ENCODE results near the gene KRTAP2-4. TPM values are rescaled to one million over a fixed set of nuclear protein-coding genes. Genes with fewer than 3 reads are reported as not detected.
"Not testable (repeated sequence)": the region's sequence is repeated elsewhere in the genome, so short reads cannot be mapped to it uniquely, and the experiment has no call there.

Gene KRTAP2-4
- total RNA-seq (not detected), polyA plus RNA-seq (not detected)

GRCh38 chr17:41065829-41066624 is at the start of gene KRTAP2-4:
TSS of gene KRTAP2-4 (minus strand) at chr17:41065879. CDS start at chr17:41065845, 34 bp downstream.
- no peaks in the 10 kb centered on the region for H3K36me3 ChIP-seq (ENCODE audit: control insufficient read depth, insufficient read depth, low read length)
- no peak within 1 kb of the TSS for H3K27ac Mint-ChIP-seq
- ATAC-seq (ENCODE audit: low read depth in 2 of 2) (no peak), DNase-seq (no peak)
- no peak within 1 kb of the TSS for H3K27ac ChIP-seq (ENCODE audit: insufficient read depth, low read length, poor library complexity, severe bottlenecking)
- H3K36me3 Mint-ChIP-seq: no peaks in the 10 kb centered on the region
- no peaks in the 10 kb centered on the region for H3K4me1 Mint-ChIP-seq
- no peak within 1 kb of the TSS for H3K4me3 Mint-ChIP-seq
- peaks cover 9% of the 10 kb centered on the region for H3K27me3 Mint-ChIP-seq
- H3K4me3 ChIP-seq (ENCODE audit: low read depth, low read length): no peak within 1 kb of the TSS
- H3K4me1 ChIP-seq (ENCODE audit: control insufficient read depth, insufficient read depth, low read length, poor library complexity, severe bottlenecking): no peaks in the 10 kb centered on the region
- H3K9me3 ChIP-seq (ENCODE audit: control insufficient read depth in 2 of 2, low read length in 2 of 2): no peaks in the 10 kb centered on the region
- H3K9me3 Mint-ChIP-seq: no peaks in the 10 kb centered on the region
- H3K27me3 ChIP-seq (ENCODE audit: control insufficient read depth, insufficient read depth, low read length): peaks cover 10% of the 10 kb centered on the region

- Mint-ChIP-seq H3K27ac (no peak overlapping the region), H3K9me3 (peaks cover 0 to 9% (median 2%) of the 10 kb centered on the region in 7 donors), H3K27me3 (peaks cover 16% of the 10 kb centered on the region), H3K4me1 (peaks cover 0 to 9% (median 0%) of the 10 kb centered on the region in 4 donors), H3K4me3 (no peak overlapping the region), H3K36me3 (no peaks in the 10 kb centered on the region)
- Histone ChIP-seq H3K9me3 (ENCODE audit: control insufficient read depth in 2 of 2, low read length in 2 of 2) (peaks cover 0 to 5% of the 10 kb centered on the region in 2 experiments), H3K27me3 (ENCODE audit: control insufficient read depth, insufficient read depth, low read length) (peaks cover 3% of the 10 kb centered on the region), H3K36me3 (ENCODE audit: control insufficient read depth, insufficient read depth, low read length) (no peaks in the 10 kb centered on the region), H3K4me1 (ENCODE audit: control insufficient read depth, insufficient read depth, low read length, poor library complexity, severe bottlenecking) (no peaks in the 10 kb centered on the region), H3K27ac (ENCODE audit: insufficient read depth, low read length, poor library complexity, severe bottlenecking) (no peak overlapping the region), H3K4me3 (ENCODE audit: low read depth, low read length) (no peak overlapping the region)
- ATAC-seq (ENCODE audit: low read depth in 2 of 2) (no peak), DNase-seq (no peak)
These were observed 45.6 kb upstream of the KRTAP2-4 start for GRCh38 chr17:41111151-41111885.

GRCh38 chr17:41108728-41109386 is 43.2 kb upstream of the KRTAP2-4 start:
- not testable (repeated sequence) for H3K4me3 Mint-ChIP-seq; H3K27me3 ChIP-seq (ENCODE audit: control insufficient read depth, insufficient read depth, low read length); H3K9me3 Mint-ChIP-seq; H3K9me3 ChIP-seq (ENCODE audit: control insufficient read depth in 2 of 2, low read length in 2 of 2); H3K4me1 Mint-ChIP-seq; H3K36me3 ChIP-seq (ENCODE audit: control insufficient read depth, insufficient read depth, low read length); H3K4me1 ChIP-seq (ENCODE audit: control insufficient read depth, insufficient read depth, low read length, poor library complexity, severe bottlenecking); H3K4me3 ChIP-seq (ENCODE audit: low read depth, low read length); ATAC-seq (ENCODE audit: low read depth in 2 of 2); H3K36me3 Mint-ChIP-seq; H3K27ac ChIP-seq (ENCODE audit: insufficient read depth, low read length, poor library complexity, severe bottlenecking); H3K27ac Mint-ChIP-seq; DNase-seq
- peaks cover 18% of the 10 kb centered on the region for H3K27me3 Mint-ChIP-seq

- Histone ChIP-seq H3K27ac (ENCODE audit: insufficient read depth, low read length, poor library complexity, severe bottlenecking) (no peak overlapping the region), H3K4me1 (ENCODE audit: control insufficient read depth, insufficient read depth, low read length, poor library complexity, severe bottlenecking) (no peaks in the 10 kb centered on the region), H3K36me3 (ENCODE audit: control insufficient read depth, insufficient read depth, low read length) (no peaks in the 10 kb centered on the region), H3K4me3 (ENCODE audit: low read depth, low read length) (no peak overlapping the region), H3K27me3 (ENCODE audit: control insufficient read depth, insufficient read depth, low read length) (no peaks in the 10 kb centered on the region), H3K9me3 (ENCODE audit: control insufficient read depth in 2 of 2, low read length in 2 of 2) (peaks cover 0 to 3% of the 10 kb centered on the region in 2 experiments)
- Mint-ChIP-seq H3K36me3 (no peaks in the 10 kb centered on the region), H3K4me1 (peaks cover 0 to 7% (median 0%) of the 10 kb centered on the region in 4 donors), H3K27me3 (peaks cover 18% of the 10 kb centered on the region), H3K27ac (no peak overlapping the region), H3K4me3 (no peak overlapping the region), H3K9me3 (peaks cover 0 to 5% (median 2%) of the 10 kb centered on the region in 7 donors)
- ATAC-seq (ENCODE audit: low read depth in 2 of 2) (no peak), DNase-seq (no peak)
These were observed 42.3 kb upstream of the KRTAP2-4 start for GRCh38 chr17:41107941-41108450.

GRCh38 chr17:41105347-41105746 is 39.7 kb upstream of the KRTAP2-4 start, which contains the start of gene KRTAP4-9:
TSS of gene KRTAP4-9 (plus strand) at chr17:41105389. CDS start at chr17:41105389, 0 bp downstream.
- not testable (repeated sequence) for ATAC-seq (ENCODE audit: low read depth in 2 of 2); DNase-seq; H3K4me3 Mint-ChIP-seq; H3K36me3 ChIP-seq (ENCODE audit: control insufficient read depth, insufficient read depth, low read length); H3K4me3 ChIP-seq (ENCODE audit: low read depth, low read length); H3K27ac ChIP-seq (ENCODE audit: insufficient read depth, low read length, poor library complexity, severe bottlenecking); H3K36me3 Mint-ChIP-seq; H3K4me1 Mint-ChIP-seq; H3K27me3 ChIP-seq (ENCODE audit: control insufficient read depth, insufficient read depth, low read length); H3K27ac Mint-ChIP-seq; H3K4me1 ChIP-seq (ENCODE audit: control insufficient read depth, insufficient read depth, low read length, poor library complexity, severe bottlenecking); H3K9me3 Mint-ChIP-seq; H3K9me3 ChIP-seq (ENCODE audit: control insufficient read depth in 2 of 2, low read length in 2 of 2)
- H3K27me3 Mint-ChIP-seq: peaks cover 13% of the 10 kb centered on the region

GRCh38 chr17:41104386-41105038 is 38.8 kb upstream of the KRTAP2-4 start:
- H3K9me3 Mint-ChIP-seq; DNase-seq; H3K4me3 Mint-ChIP-seq; H3K9me3 ChIP-seq (ENCODE audit: control insufficient read depth in 2 of 2, low read length in 2 of 2); ATAC-seq (ENCODE audit: low read depth in 2 of 2); H3K4me3 ChIP-seq (ENCODE audit: low read depth, low read length); H3K27ac ChIP-seq (ENCODE audit: insufficient read depth, low read length, poor library complexity, severe bottlenecking); H3K36me3 ChIP-seq (ENCODE audit: control insufficient read depth, insufficient read depth, low read length); H3K27me3 ChIP-seq (ENCODE audit: control insufficient read depth, insufficient read depth, low read length); H3K36me3 Mint-ChIP-seq; H3K27ac Mint-ChIP-seq; H3K4me1 ChIP-seq (ENCODE audit: control insufficient read depth, insufficient read depth, low read length, poor library complexity, severe bottlenecking): not testable (repeated sequence)
- Mint-ChIP-seq H3K27me3 (peaks cover 18% of the 10 kb centered on the region), H3K4me1 (peaks cover 0 to 16% (median 2%) of the 10 kb centered on the region in 4 donors)

- Mint-ChIP-seq H3K9me3 (peaks cover 0 to 5% (median 0%) of the 10 kb centered on the region in 7 donors), H3K4me3 (no peak overlapping the region), H3K36me3 (no peaks in the 10 kb centered on the region), H3K27ac (no peak overlapping the region), H3K4me1 (peaks cover 0 to 16% (median 2%) of the 10 kb centered on the region in 4 donors), H3K27me3 (peaks cover 18% of the 10 kb centered on the region)
- DNase-seq: no peak
- H3K36me3 ChIP-seq (ENCODE audit: control insufficient read depth, insufficient read depth, low read length): no peaks in the 10 kb centered on the region
- H3K4me3 ChIP-seq (ENCODE audit: low read depth, low read length): no peak overlapping the region
- H3K9me3 ChIP-seq (ENCODE audit: control insufficient read depth in 2 of 2, low read length in 2 of 2): no peaks in the 10 kb centered on the region
- no peak for ATAC-seq (ENCODE audit: low read depth in 2 of 2)
- H3K27ac ChIP-seq (ENCODE audit: insufficient read depth, low read length, poor library complexity, severe bottlenecking): no peak overlapping the region
- peaks cover 4% of the 10 kb centered on the region for H3K27me3 ChIP-seq (ENCODE audit: control insufficient read depth, insufficient read depth, low read length)
- no peaks in the 10 kb centered on the region for H3K4me1 ChIP-seq (ENCODE audit: control insufficient read depth, insufficient read depth, low read length, poor library complexity, severe bottlenecking)
These were observed 38.2 kb upstream of the KRTAP2-4 start for GRCh38 chr17:41103896-41104295.
